Erythroblast (primary cell): ENCODE measurements around the gene METTL1.

Experiments used
- GATA1 ChIP-seq: IDR thresholded peaks from 2 replicates; pipeline ENCODE4 v1.6.1; 2011; ENCODE audit warnings: low read depth, mild to moderate bottlenecking, control low read depth, low read length, moderate library complexity
- POLR2A ChIP-seq: IDR thresholded peaks from 2 replicates; pipeline ENCODE4 v1.6.1; 2011; ENCODE audit warnings: mild to moderate bottlenecking, low read length

DNA sequence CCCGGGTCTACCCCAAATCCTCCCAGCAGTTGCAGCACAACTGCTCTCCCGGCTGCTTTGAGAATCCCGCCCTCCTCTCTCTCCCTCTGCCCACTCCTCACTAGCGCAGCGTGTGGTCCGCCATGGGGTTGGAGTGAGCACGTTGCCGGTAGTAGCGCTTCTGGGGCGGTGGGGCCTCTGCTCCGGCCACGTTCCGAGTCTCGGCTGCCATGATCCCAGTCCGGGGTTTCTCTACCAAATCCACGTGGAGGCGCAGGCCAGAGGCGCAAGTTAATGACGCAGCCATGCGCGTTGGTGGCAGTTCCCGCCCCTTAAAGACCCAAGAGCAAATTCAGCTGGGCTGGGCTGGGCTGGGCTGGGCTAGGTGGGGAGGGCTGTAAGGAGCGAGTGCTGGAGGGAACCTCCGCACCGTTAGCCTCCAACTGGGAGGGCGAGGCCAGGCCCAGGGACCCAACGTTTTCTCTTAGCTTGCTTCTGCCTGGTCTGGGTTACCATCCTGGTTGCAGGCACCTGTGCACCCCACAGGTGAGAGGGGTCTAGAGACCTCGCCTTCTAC lies at the start of gene METTL1:
- TF ChIP-seq POLR2A (peak; percentile 85), GATA1 (no peak)
